Astrocyte of the spinal cord (primary cell): ENCODE data around the gene TMEM106C.

ENCODE experiments used
- DNase-seq: peaks from one replicate; pipeline ENCODE4 v3.0.0; 2011; ENCODE audit warnings: low read depth, low spot score
- H3K4me3 ChIP-seq: 2 replicates; pipeline ENCODE4 v1.5.1; 2011; ENCODE audit warnings: low read depth, mild to moderate bottlenecking, low read length, moderate library complexity
- in situ Hi-C: cut with HindIII; loops from 2 replicates; pipeline ENCODE4 v1.10.0; 2017; ENCODE audit warnings: low sequenced_read_pairs
- TF ChIP-seq, protein P1 (sequence below): IDR thresholded peaks from 2 replicates; pipeline ENCODE4 v1.5.1; 2012; ENCODE audit warnings: low read depth, mild to moderate bottlenecking, low read length, inconsistent platforms

TMEM106C gene

GRCh38 chr12:47962198-47962597 lies 1.2 kb upstream of the TMEM106C start:
- DNase-seq: no peak
- no peak overlapping the region for H3K4me3 ChIP-seq
- in situ Hi-C loops: no loop called here
- TF ChIP-seq, protein P1, sequence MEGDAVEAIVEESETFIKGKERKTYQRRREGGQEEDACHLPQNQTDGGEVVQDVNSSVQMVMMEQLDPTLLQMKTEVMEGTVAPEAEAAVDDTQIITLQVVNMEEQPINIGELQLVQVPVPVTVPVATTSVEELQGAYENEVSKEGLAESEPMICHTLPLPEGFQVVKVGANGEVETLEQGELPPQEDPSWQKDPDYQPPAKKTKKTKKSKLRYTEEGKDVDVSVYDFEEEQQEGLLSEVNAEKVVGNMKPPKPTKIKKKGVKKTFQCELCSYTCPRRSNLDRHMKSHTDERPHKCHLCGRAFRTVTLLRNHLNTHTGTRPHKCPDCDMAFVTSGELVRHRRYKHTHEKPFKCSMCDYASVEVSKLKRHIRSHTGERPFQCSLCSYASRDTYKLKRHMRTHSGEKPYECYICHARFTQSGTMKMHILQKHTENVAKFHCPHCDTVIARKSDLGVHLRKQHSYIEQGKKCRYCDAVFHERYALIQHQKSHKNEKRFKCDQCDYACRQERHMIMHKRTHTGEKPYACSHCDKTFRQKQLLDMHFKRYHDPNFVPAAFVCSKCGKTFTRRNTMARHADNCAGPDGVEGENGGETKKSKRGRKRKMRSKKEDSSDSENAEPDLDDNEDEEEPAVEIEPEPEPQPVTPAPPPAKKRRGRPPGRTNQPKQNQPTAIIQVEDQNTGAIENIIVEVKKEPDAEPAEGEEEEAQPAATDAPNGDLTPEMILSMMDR: no peak

DNA sequence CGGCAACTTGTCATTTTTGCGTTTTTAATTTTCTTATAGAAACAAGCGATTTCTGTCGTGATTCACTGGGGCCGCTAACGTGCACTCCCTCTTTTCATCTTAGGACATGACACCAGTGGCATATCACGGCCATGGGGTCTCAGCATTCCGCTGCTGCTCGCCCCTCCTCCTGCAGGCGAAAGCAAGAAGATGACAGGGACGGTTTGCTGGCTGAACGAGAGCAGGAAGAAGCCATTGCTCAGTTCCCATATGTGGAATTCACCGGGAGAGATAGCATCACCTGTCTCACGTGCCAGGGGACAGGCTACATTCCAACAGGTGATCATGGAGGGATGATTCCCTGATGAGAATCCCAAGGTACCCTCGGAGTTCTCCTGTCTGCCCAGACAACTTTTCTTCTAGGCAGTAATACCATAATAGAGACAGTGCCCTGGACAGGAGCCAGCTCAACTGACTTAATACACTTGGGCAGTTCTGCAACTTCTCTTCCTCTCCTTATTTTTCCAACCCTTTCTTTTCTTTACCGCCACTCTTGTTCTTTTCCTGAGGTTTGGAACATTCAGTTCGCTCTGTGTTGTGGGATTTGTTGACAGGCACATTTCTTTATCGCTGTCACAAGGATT lies 821 bp downstream of the TMEM106C start:
- TF ChIP-seq, protein P1: no peak
- H3K4me3 ChIP-seq: peak overlapping the region; percentile 84
- in situ Hi-C loops: no loop called here
- DNase-seq: no peak

DNA sequence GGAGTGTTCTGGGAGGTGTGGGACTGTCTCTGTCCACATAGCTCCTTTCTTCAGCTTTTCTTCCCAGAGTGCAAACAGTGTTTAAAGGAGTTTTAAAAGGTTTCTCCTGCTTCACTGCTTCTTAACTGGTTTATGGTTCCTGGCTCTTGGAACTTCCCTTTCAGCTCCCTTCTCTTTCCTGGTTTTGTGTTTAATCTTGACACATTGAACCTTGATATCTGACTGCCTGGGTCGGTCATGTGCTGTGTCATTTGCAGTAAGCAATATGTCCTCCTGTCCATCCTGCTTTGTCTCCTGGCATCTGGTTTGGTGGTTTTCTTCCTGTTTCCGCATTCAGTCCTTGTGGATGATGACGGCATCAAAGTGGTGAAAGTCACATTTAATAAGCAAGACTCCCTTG lies 2.2 kb downstream of the TMEM106C start:
- H3K4me3 ChIP-seq: no peak overlapping the region
- DNase-seq: no peak
- TF ChIP-seq, protein P1: no peak
- in situ Hi-C loops: no loop called here

- in situ Hi-C loops: no loop called here
- TF ChIP-seq, protein P1: no peak
- H3K4me3 ChIP-seq: no peak overlapping the region
- DNase-seq: no peak
Observed at GRCh38 chr12:47967461-47968321, 4.3 kb downstream of the TMEM106C start.

DNA sequence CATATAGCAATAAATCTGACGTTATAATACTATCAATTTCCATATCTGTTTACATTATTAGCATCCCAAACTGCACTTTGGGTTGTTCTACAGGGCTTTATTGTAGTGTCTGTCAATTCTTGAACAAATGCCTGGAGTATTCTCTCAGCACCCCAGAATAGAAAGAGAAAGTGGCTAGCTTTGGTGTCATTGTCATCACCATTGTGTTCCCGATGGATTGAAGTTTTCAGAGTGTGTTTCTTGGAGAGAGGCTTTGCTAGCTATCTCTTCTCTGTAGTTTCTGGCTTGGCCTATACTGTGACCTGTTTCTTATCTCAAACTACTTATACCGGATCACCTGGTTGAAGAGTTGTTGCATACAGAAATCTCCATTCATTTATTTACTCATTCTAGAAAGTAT lies 6.4 kb downstream of the TMEM106C start:
- TF ChIP-seq, protein P1: no peak
- DNase-seq: no peak
- H3K4me3 ChIP-seq: no peak overlapping the region
- in situ Hi-C loops: no loop called here

DNA sequence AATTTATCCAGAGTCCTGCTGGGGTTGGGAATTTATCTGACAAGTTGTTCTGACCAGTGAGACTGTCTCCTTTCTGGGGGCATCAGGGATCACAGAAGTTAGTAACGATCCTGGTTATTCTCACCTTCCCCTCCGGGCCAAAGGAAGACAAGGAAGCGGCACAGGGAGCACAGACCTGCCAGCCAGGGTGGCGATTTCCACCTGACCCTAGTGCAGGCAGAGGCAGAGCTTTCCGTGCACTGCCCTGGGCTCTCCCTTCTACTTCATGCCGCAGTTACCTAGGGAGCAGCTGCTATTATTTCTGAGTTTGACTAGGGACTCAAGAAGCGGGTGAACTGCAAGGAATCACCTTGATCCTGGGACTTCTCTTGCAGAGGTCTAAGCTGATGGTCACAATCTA lies 7.4 kb downstream of the TMEM106C start:
- no peak for DNase-seq
- TF ChIP-seq, protein P1: no peak
- H3K4me3 ChIP-seq: no peak overlapping the region
- in situ Hi-C loops: no loop called here
